Measurements from ENCODE around the gene SESN3. TPM values are rescaled to one million over a fixed set of nuclear protein-coding genes. Genes with fewer than 3 reads are reported as not detected.
A peak's percentile ranks its signal among the peaks of the same experiment; 100 is the strongest.
"Not testable (repeated sequence)": the region's sequence is repeated elsewhere in the genome, so short reads cannot be mapped to it uniquely, and the experiment has no call there.

The SESN3 gene
- total and polyA plus RNA-seq, 8 donors: 1.6 to 26.8 (median 5.7) TPM

DNA sequence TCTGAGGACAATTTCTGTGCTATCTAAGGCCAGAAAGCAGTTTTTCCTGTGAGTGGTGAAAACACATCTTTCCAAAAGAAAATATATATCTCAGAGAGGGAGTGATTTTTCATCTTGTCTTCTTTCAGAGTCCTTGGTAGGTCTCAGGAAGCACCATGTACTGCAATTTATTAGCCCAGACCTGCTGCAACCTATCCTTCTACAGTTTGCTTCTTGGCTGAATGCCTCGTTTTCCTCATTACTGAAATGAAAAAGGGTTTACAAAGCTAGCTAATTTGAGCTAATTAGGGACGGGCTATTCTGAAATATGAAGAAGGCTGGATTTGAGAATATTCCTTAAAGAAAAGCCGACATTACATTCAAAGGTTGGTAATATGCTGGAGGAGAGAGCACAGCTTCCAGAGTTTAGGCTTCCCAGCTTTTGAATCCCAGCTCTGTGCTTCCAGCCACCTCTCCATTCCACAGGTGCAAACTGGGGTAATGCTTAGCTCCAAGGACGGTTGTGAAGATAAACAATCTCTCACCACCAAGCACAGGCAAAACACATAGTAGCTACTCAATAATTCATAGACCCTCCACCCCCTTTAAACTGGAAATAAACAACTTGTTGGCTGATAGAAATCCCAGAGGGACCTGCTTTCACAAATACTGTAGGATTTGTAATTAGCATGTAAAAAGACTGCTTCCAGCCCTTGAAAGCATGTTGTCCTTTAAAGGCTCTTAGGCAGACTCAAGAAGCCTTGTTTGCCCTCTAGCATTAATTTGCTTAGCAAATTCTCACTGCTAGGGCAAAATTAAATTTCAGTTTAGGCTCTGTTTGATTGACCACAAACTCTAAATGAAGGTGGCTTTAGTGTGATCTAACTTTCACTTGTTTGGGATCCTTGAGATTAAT is 24.5 kb upstream of the SESN3 start:
- H3K4me3 ChIP-seq: no peak overlapping the region
- 42 to 45% methylated on average over 4 of the region's 4 CpGs for WGBS, 2 donors
- no peak for ATAC-seq
- no peak for DNase-seq
- H3K27ac ChIP-seq: peak overlapping the region in 2 of 4 donors; percentile 8 to 45
- TF ChIP-seq CTCF (IDR thresholded peaks at IDR 0.05): no peak
- H3K27me3 ChIP-seq: no peaks in the 10 kb centered on the region
- H3K36me3 ChIP-seq: no peaks in the 10 kb centered on the region
- H3K4me1 ChIP-seq: no peaks in the 10 kb centered on the region
- H3K9me3 ChIP-seq: no peaks in the 10 kb centered on the region
- FAIRE-seq: no peak
- intact Hi-C loops (cut with DNase I): no loop called here

DNA sequence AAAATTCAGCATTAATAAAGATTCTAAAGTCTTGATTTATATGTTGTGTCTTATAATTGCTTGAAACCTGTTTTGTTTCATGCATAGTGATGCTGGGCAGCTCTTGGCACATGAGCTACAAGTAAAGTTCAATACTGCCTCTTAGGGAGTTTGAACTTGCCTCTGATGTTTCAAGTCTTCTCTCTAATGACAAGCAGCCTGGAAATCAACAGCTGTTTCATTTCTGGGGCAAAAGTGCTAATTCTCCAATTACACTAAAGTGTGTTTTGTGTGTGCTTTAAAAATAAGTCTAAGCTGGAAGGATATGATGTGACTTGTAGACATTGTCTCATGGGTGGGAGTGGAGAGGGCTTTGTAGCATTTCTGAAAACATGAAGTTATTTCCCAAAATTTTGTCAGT is 23.7 kb upstream of the SESN3 start:
- no peak for TF ChIP-seq CTCF (IDR thresholded peaks at IDR 0.05)
- H3K27ac ChIP-seq: peak overlapping the region in 1 of 4 donors; percentile 49
- DNase-seq (no peak), FAIRE-seq (no peak), ATAC-seq (no peak)
- H3K27me3 ChIP-seq: no peaks in the 10 kb centered on the region
- no peak overlapping the region for H3K4me3 ChIP-seq
- H3K9me3 ChIP-seq: no peaks in the 10 kb centered on the region
- intact Hi-C loops (cut with DNase I): no loop called here
- H3K4me1 ChIP-seq: no peaks in the 10 kb centered on the region
- no peaks in the 10 kb centered on the region for H3K36me3 ChIP-seq

DNA sequence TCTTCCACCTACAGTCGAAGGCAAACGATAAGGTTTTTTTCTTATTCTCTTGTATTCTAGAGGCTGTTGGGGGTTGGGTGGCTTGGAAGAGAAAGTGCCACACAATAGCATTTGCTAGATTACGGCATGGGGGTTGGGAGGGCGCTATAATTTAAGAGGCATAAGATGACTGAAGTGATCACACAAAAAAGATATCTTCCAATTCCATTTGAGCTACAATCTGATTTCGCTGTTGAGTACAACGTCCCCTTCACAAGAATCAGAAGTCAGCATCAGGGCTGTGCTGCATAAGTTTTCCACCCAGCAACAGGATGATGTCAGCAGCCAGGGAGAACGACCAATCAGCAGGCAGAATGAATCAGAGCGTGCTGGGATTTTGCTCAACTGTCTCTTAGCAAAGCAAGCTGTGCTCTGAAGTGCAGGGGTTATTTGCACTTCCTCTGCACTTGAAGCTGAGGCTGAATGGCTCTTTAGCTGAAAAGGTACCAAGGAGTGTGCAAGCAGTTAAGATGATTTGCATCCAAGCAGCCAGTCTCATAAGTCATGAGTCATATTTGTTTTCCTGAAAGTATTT is 23.2 kb upstream of the SESN3 start:
- ATAC-seq (peak; percentile 95 to 99 (median 98)), FAIRE-seq (peak; percentile 72), DNase-seq (peak in 4 of 6 donors; percentile 40 to 76 (median 59))
- H3K27ac ChIP-seq: peak overlapping the region in 2 of 4 donors; percentile 34 to 49
- peak overlapping the region in 2 of 4 donors; percentile 11 to 12 for H3K4me3 ChIP-seq
- intact Hi-C loops (cut with DNase I): no loop called here
- no peaks in the 10 kb centered on the region for H3K9me3 ChIP-seq
- WGBS, 2 donors: 5 to 12% methylated on average over 8 of the region's 8 CpGs
- no peak for TF ChIP-seq CTCF (IDR thresholded peaks at IDR 0.05)
- H3K4me1 ChIP-seq: no peaks in the 10 kb centered on the region
- no peaks in the 10 kb centered on the region for H3K36me3 ChIP-seq
- H3K27me3 ChIP-seq: no peaks in the 10 kb centered on the region

DNA sequence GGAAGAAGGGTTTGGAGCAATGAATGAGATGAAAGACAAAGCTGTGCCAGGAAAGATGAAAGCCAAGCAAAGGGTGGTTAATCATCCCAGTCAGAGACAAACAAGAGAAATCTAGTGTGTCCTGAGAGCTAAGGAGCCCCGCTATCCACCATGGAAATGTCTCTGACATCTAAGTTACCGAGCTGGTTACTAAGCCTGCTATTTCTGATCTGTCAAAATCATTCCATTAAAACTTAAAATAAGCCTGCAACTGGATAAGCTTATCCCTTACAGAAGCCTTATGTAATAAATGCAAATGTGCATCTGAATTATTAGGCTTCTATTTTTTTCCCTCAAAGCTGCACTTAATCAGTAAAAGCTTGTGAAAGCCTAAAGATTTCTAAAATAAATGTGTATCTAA is 22.1 kb upstream of the SESN3 start:
- 80 to 81% methylated on average over 2 of the region's 2 CpGs for WGBS, 2 donors
- Histone ChIP-seq H3K27ac (no peak overlapping the region), H3K9me3 (no peaks in the 10 kb centered on the region), H3K27me3 (no peaks in the 10 kb centered on the region), H3K4me3 (no peak overlapping the region), H3K4me1 (no peaks in the 10 kb centered on the region), H3K36me3 (no peaks in the 10 kb centered on the region)
- ATAC-seq: no peak
- no peak for FAIRE-seq
- intact Hi-C loops (cut with DNase I): no loop called here
- no peak for DNase-seq
- TF ChIP-seq CTCF (IDR thresholded peaks at IDR 0.05): no peak

GRCh38 chr11:95252586-95252985 is 21.6 kb upstream of the SESN3 start:
- no peak for FAIRE-seq
- WGBS, 2 donors: 30 to 40% methylated on average over 1 of the region's 1 CpG

GRCh38 chr11:95251896-95252295 is 20.9 kb upstream of the SESN3 start:
- FAIRE-seq; H3K9me3 ChIP-seq; intact Hi-C loops (cut with DNase I); H3K4me1 ChIP-seq; ATAC-seq; DNase-seq; H3K36me3 ChIP-seq; H3K4me3 ChIP-seq; H3K27ac ChIP-seq; H3K27me3 ChIP-seq: not testable (repeated sequence)
- WGBS, 2 donors: 83 to 89% methylated on average over 6 of the region's 6 CpGs

More at GRCh38 chr11:95252586-95252985, 21.6 kb upstream of the SESN3 start:
- Histone ChIP-seq H3K27me3 (no peaks in the 10 kb centered on the region), H3K27ac (no peak overlapping the region), H3K4me1 (no peaks in the 10 kb centered on the region), H3K36me3 (no peaks in the 10 kb centered on the region), H3K4me3 (no peak overlapping the region), H3K9me3 (no peaks in the 10 kb centered on the region)
- TF ChIP-seq CTCF (IDR thresholded peaks at IDR 0.05): no peak
- intact Hi-C loops (cut with DNase I): no loop called here
- DNase-seq (no peak), ATAC-seq (no peak)
